GM19397 (cell line): ENCODE measurements around the gene CSH2.

ENCODE experiments used
- ATAC-seq: cut with Tn5 transposase; IDR thresholded peaks from one replicate; pipeline ENCODE4 v1.9.1; 2021; ENCODE audit warnings: mild to moderate bottlenecking, moderate library complexity; ENCODE audit not compliant: unreplicated experiment

Gene CSH2

GRCh38 chr17:63835167-63835720 is 38.2 kb downstream of the CSH2 start:
- no peak for ATAC-seq

GRCh38 chr17:63834431-63835166 is 38.9 kb downstream of the CSH2 start:
- ATAC-seq: no peak

GRCh38 chr17:63833741-63834373 is 39.6 kb downstream of the CSH2 start:
- ATAC-seq: no peak

GRCh38 chr17:63833026-63833740 is 40.3 kb downstream of the CSH2 start:
- ATAC-seq: no peak

- no peak for ATAC-seq
These were observed 41.0 kb downstream of the CSH2 start for GRCh38 chr17:63832455-63832854.

GRCh38 chr17:63832014-63832413 is 41.5 kb downstream of the CSH2 start:
- ATAC-seq: no peak

- ATAC-seq: no peak
These were observed 42.0 kb downstream of the CSH2 start for GRCh38 chr17:63831505-63831904.

- no peak for ATAC-seq
These were observed 42.5 kb downstream of the CSH2 start for GRCh38 chr17:63830904-63831491.

GRCh38 chr17:63830278-63830677 is 43.2 kb downstream of the CSH2 start:
- ATAC-seq: no peak

- ATAC-seq: no peak
These were observed 44.5 kb downstream of the CSH2 start for GRCh38 chr17:63828936-63829335.

- ATAC-seq: no peak
These were observed 45.7 kb downstream of the CSH2 start for GRCh38 chr17:63827801-63828221.

GRCh38 chr17:63827002-63827800 is 46.3 kb downstream of the CSH2 start, which contains the start of the genes FTSJ3 and PSMC5:
FTSJ3 (minus strand) TSS chr17:63827663; CDS start chr17:63826902, 761 bp downstream.
PSMC5 (plus strand) TSS chr17:63827431; CDS start chr17:63827491, 60 bp downstream.
- ATAC-seq: peak; percentile 90

GRCh38 chr17:63826468-63827001 is 46.9 kb downstream of the CSH2 start:
- no peak for ATAC-seq

GRCh38 chr17:63824362-63824761 is 49.1 kb downstream of the CSH2 start:
- no peak for ATAC-seq

GRCh38 chr17:63823659-63824331 is 49.7 kb downstream of the CSH2 start:
- no peak for ATAC-seq

GRCh38 chr17:63822537-63822936 is 50.9 kb downstream of the CSH2 start:
- no peak for ATAC-seq
